MCF 10A (cell line): ENCODE measurements around the gene SYT2. TPM values are rescaled to one million over a fixed set of nuclear protein-coding genes. Genes with fewer than 3 reads are reported as not detected.

ENCODE experiments used
- BruUV-seq: library from RNA; stranded (reverse); fragments of 400-500 nt; replicated peaks from 2 replicates; lab custom pipeline; 2021; lab: Mats Ljungman, UMichigan
- CTCF ChIA-PET: fragments of 300-600 bp; sonication (Branson Sonifier 250); formaldehyde crosslinking; extraction: SDS; loops from one replicate; lab custom pipeline; 2021; ENCODE audit warnings: antibody characterized with exemption, inconsistent platforms; lab: Yijun Ruan, JAX
- POLR2A ChIA-PET: fragments of 300-600, 350-650 bp; sonication (Branson Sonifier 250); formaldehyde crosslinking; extraction: SDS; loops from one replicate; lab custom pipeline; 2020; ENCODE audit warnings: antibody characterized with exemption, inconsistent platforms; lab: Yijun Ruan, JAX
- DNase-seq: peaks from one replicate; pipeline ENCODE4 v3.0.0-alpha.2; 2018; ENCODE audit not compliant: unreplicated experiment
- H3K27ac Mint-ChIP-seq: one replicate; pipeline ENCODE4 v1.8.0; 2022; ENCODE audit warnings: mild to moderate bottlenecking, low read depth, mixed read lengths; ENCODE audit not compliant: unreplicated experiment
- H3K27me3 Mint-ChIP-seq: one replicate; pipeline ENCODE4 v1.8.0; 2022; ENCODE audit warnings: mixed read lengths; ENCODE audit not compliant: insufficient read depth, unreplicated experiment
- H3K36me3 Mint-ChIP-seq: one replicate; pipeline ENCODE4 v1.8.0; 2022; ENCODE audit warnings: mild to moderate bottlenecking, moderate library complexity, mixed read lengths; ENCODE audit not compliant: insufficient read depth, unreplicated experiment
- H3K4me1 Mint-ChIP-seq: one replicate; pipeline ENCODE4 v1.8.0; 2022; ENCODE audit warnings: mixed read lengths; ENCODE audit not compliant: insufficient read depth, unreplicated experiment
- H3K4me3 Mint-ChIP-seq: one replicate; pipeline ENCODE4 v1.8.0; 2022; ENCODE audit warnings: mild to moderate bottlenecking, moderate library complexity, mixed read lengths; ENCODE audit not compliant: unreplicated experiment
- H3K9me3 Mint-ChIP-seq: one replicate; pipeline ENCODE4 v1.8.0; 2022; ENCODE audit warnings: mixed read lengths; ENCODE audit not compliant: unreplicated experiment
- CTCF ChIP-seq: fragments of 200-600 bp; IDR thresholded peaks from one replicate; pipeline ENCODE4 v1.8.0; 2022; ENCODE audit warnings: antibody characterized with exemption, mild to moderate bottlenecking; ENCODE audit not compliant: unreplicated experiment
- intact Hi-C: fragments of 100-400 bp; cut with micrococcal nuclease; formaldehyde crosslinking; loops from 2 replicates; pipeline ENCODE4 v1.14.1; 2022
- total RNA-seq: library from RNA; stranded (reverse); gene quantifications from 2 replicates; pipeline ENCODE4 v1.2.3, GENCODE V29; 2022

SYT2 gene
- total RNA-seq, 1 experiment from 2014 or later: not detected

- Mint-ChIP-seq H3K4me3 (no peak overlapping the region), H3K9me3 (no peaks in the 10 kb centered on the region), H3K27me3 (peaks cover 85% of the 10 kb centered on the region), H3K27ac (no peak overlapping the region), H3K4me1 (no peaks in the 10 kb centered on the region), H3K36me3 (no peaks in the 10 kb centered on the region)
- BruUV-seq: no TSS peak
- no peak for TF ChIP-seq CTCF
- DNase-seq: no peak
- intact Hi-C loops: loop anchor here (2.0 to 10.0 kb wide), 2 partner anchors 109 to 397 kb away; no protein-coding TSS in a partner anchor
- ChIA-PET POLR2A (interaction anchor here (0.6 to 2.0 kb wide), 2 partner anchors 370 to 1128 kb away, joined by 3 to 4 read pairs; partner anchors contain the start of gene UBE2T), CTCF (interaction anchor here (0.7 to 2.3 kb wide), 5 partner anchors 8 to 576 kb away, joined by 3 to 7 read pairs (median 3); no protein-coding TSS in a partner anchor)
Observed at GRCh38 chr1:202711949-202712635, 1.8 kb upstream of the SYT2 start.

GRCh38 chr1:202709276-202710041 lies 795 bp downstream of the SYT2 start:
- no TSS peak for BruUV-seq
- H3K27me3 Mint-ChIP-seq: peaks cover 90% of the 10 kb centered on the region
- ChIA-PET POLR2A (interaction anchor here (0.7 to 1.5 kb wide), 2 partner anchors 26 to 47 kb away, joined by 3 read pairs; no protein-coding TSS in a partner anchor), CTCF (interaction anchor here (9.4 kb wide), 1 partner anchor 9 kb away, joined by 86 read pairs; no protein-coding TSS in a partner anchor)
- no peak for DNase-seq
- intact Hi-C loops: loop anchor here (10.0 kb wide), 1 partner anchor 395 kb away; no protein-coding TSS in a partner anchor
- H3K27ac Mint-ChIP-seq: no peak overlapping the region
- H3K36me3 Mint-ChIP-seq: no peaks in the 10 kb centered on the region
- H3K9me3 Mint-ChIP-seq: no peaks in the 10 kb centered on the region
- no peak for TF ChIP-seq CTCF
- no peak overlapping the region for H3K4me3 Mint-ChIP-seq
- H3K4me1 Mint-ChIP-seq: no peaks in the 10 kb centered on the region

GRCh38 chr1:202708456-202709275 lies 1.6 kb downstream of the SYT2 start:
- no peaks in the 10 kb centered on the region for H3K9me3 Mint-ChIP-seq
- no peaks in the 10 kb centered on the region for H3K36me3 Mint-ChIP-seq
- H3K4me3 Mint-ChIP-seq: no peak overlapping the region
- peaks cover 98% of the 10 kb centered on the region for H3K27me3 Mint-ChIP-seq
- CTCF ChIA-PET: interaction anchor here (9.4 kb wide), 1 partner anchor 10 kb away, joined by 86 read pairs; no protein-coding TSS in a partner anchor
- no peak for TF ChIP-seq CTCF
- POLR2A ChIA-PET: interaction anchor here (0.7 to 1.5 kb wide), 2 partner anchors 26 to 46 kb away, joined by 3 read pairs; no protein-coding TSS in a partner anchor
- no peak for DNase-seq
- no TSS peak for BruUV-seq
- intact Hi-C loops: no loop called here
- no peak overlapping the region for H3K27ac Mint-ChIP-seq
- H3K4me1 Mint-ChIP-seq: no peaks in the 10 kb centered on the region
